ENCODE results near the gene LRBA. TPM values are rescaled to one million over a fixed set of nuclear protein-coding genes. Genes with fewer than 3 reads are reported as not detected.

LRBA gene
- total RNA-seq, 3 donors from 2014 or later (not counting 1 experiment from before 2014, with no cell fraction given): 72.1 to 87.6 (median 83.1) TPM

DNA sequence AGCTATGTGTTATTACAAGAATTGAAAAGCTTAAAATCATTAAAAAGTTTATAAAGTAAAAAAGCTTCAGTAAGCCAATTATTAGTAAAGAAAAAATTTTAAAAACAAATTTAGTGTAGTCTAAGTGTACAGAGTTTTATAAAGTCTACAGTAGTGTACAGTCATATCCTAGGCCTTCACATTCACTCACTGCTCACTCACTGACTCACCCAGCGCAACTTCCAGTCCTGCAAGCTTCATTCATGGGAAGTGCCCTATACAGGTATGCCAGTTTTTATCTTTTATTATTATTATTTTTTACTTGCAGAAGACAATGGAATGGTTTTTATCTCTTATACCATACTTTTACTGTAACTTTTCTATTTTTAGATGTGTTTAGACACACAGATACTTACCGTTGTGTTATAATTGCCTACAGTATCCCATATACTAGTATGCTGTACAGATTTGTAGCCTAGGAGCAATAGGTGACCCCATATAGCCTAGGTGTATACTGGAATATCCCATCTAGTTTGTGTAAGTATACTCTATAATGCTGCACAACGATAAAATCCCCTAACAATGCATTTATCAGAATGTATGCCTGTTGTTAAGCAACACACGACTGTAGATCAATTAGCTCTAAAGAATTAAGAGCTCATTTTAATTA lies 706.1 kb downstream of the LRBA start:
- H3K9me3 ChIP-seq (ENCODE audit: control insufficient read depth, insufficient read depth, low read length): no peaks in the 10 kb centered on the region
- no peaks in the 10 kb centered on the region for H3K4me1 Mint-ChIP-seq
- H3K4me3 Mint-ChIP-seq: no peak overlapping the region
- no peaks in the 10 kb centered on the region for H3K27me3 ChIP-seq (ENCODE audit: control insufficient read depth, insufficient read depth, low read length)
- peaks cover 14% of the 10 kb centered on the region for H3K36me3 ChIP-seq (ENCODE audit: control insufficient read depth, insufficient read depth, low read length)
- ATAC-seq (no peak), DNase-seq (no peak)
- no peak overlapping the region for H3K27ac Mint-ChIP-seq
- H3K4me3 ChIP-seq (ENCODE audit: low read length): no peak overlapping the region
- TF ChIP-seq, protein P1, sequence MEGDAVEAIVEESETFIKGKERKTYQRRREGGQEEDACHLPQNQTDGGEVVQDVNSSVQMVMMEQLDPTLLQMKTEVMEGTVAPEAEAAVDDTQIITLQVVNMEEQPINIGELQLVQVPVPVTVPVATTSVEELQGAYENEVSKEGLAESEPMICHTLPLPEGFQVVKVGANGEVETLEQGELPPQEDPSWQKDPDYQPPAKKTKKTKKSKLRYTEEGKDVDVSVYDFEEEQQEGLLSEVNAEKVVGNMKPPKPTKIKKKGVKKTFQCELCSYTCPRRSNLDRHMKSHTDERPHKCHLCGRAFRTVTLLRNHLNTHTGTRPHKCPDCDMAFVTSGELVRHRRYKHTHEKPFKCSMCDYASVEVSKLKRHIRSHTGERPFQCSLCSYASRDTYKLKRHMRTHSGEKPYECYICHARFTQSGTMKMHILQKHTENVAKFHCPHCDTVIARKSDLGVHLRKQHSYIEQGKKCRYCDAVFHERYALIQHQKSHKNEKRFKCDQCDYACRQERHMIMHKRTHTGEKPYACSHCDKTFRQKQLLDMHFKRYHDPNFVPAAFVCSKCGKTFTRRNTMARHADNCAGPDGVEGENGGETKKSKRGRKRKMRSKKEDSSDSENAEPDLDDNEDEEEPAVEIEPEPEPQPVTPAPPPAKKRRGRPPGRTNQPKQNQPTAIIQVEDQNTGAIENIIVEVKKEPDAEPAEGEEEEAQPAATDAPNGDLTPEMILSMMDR (IDR thresholded peaks at IDR 0.05): no peak
- no peak overlapping the region for H3K27ac ChIP-seq (ENCODE audit: low read length)
- WGBS (ENCODE audit: insufficient coverage): no CpG with 5 or more reads among the region's 4 CpGs
- H3K9me3 Mint-ChIP-seq: no peaks in the 10 kb centered on the region
- no peaks in the 10 kb centered on the region for H3K36me3 Mint-ChIP-seq
- no peaks in the 10 kb centered on the region for H3K4me1 ChIP-seq (ENCODE audit: control insufficient read depth, insufficient read depth, low read length)
- no peaks in the 10 kb centered on the region for H3K27me3 Mint-ChIP-seq (ENCODE audit: low read depth in 2 of 2)
- intact Hi-C loops (cut with micrococcal nuclease): no loop called here

GRCh38 chr4:150306719-150307118 lies 708.4 kb downstream of the LRBA start:
- no peaks in the 10 kb centered on the region for H3K9me3 Mint-ChIP-seq
- intact Hi-C loops (cut with micrococcal nuclease): no loop called here
- no peak for ATAC-seq
- no peaks in the 10 kb centered on the region for H3K36me3 Mint-ChIP-seq
- Histone ChIP-seq H3K4me1 (ENCODE audit: control insufficient read depth, insufficient read depth, low read length) (no peaks in the 10 kb centered on the region), H3K4me3 (ENCODE audit: low read length) (no peak overlapping the region), H3K27ac (ENCODE audit: low read length) (no peak overlapping the region), H3K36me3 (ENCODE audit: control insufficient read depth, insufficient read depth, low read length) (peaks cover 14% of the 10 kb centered on the region), H3K27me3 (ENCODE audit: control insufficient read depth, insufficient read depth, low read length) (no peaks in the 10 kb centered on the region), H3K9me3 (ENCODE audit: control insufficient read depth, insufficient read depth, low read length) (no peaks in the 10 kb centered on the region)
- H3K27ac Mint-ChIP-seq: no peak overlapping the region
- TF ChIP-seq, protein P1 (IDR thresholded peaks at IDR 0.05): no peak
- H3K4me1 Mint-ChIP-seq: no peaks in the 10 kb centered on the region
- H3K4me3 Mint-ChIP-seq: no peak overlapping the region
- DNase-seq: no peak
- H3K27me3 Mint-ChIP-seq (ENCODE audit: low read depth in 2 of 2): no peaks in the 10 kb centered on the region
- no CpG with 5 or more reads among the region's 1 CpG for WGBS (ENCODE audit: insufficient coverage)

DNA sequence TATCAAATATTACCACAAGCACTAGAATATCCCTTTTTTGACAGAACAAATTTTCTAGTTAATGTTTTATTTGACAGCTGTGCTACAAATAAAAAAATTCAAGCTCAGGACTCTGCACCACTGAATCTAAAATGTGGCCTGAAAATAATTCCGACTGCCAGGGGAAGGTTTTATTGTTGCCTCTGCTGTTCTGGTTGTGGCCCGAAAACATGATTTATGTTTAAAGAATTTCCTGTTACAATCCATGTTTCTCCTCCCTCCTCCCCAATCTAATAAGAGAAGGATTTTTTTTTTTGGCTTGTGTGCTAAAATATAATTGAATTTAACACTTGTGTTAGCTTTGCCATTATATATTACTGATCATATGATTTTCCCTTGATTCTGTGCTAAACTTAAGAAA lies 709.1 kb downstream of the LRBA start:
- no peak for ATAC-seq
- no peak overlapping the region for H3K27ac Mint-ChIP-seq
- WGBS (ENCODE audit: insufficient coverage): 100% methylated on average over 1 of the region's 2 CpGs

More for the DNA sequence above, 709.1 kb downstream of the LRBA start:
- Mint-ChIP-seq H3K4me3 (no peak overlapping the region), H3K4me1 (no peaks in the 10 kb centered on the region), H3K9me3 (no peaks in the 10 kb centered on the region), H3K36me3 (no peaks in the 10 kb centered on the region), H3K27me3 (ENCODE audit: low read depth in 2 of 2) (no peaks in the 10 kb centered on the region)
- Histone ChIP-seq H3K36me3 (ENCODE audit: control insufficient read depth, insufficient read depth, low read length) (peaks cover 14% of the 10 kb centered on the region), H3K27ac (ENCODE audit: low read length) (no peak overlapping the region), H3K4me1 (ENCODE audit: control insufficient read depth, insufficient read depth, low read length) (no peaks in the 10 kb centered on the region), H3K4me3 (ENCODE audit: low read length) (no peak overlapping the region), H3K9me3 (ENCODE audit: control insufficient read depth, insufficient read depth, low read length) (no peaks in the 10 kb centered on the region), H3K27me3 (ENCODE audit: control insufficient read depth, insufficient read depth, low read length) (no peaks in the 10 kb centered on the region)
- TF ChIP-seq, protein P1 (IDR thresholded peaks at IDR 0.05): no peak
- intact Hi-C loops (cut with micrococcal nuclease): no loop called here
- no peak for DNase-seq

Data from natural killer cell (primary cell).